Esophagus squamous epithelium (tissue), 4 donors: ENCODE data around the gene PEX13.

Experiments used
- POLR2A ChIP-seq, 4 donors: fragments of 450-650 bp; IDR thresholded peaks; one replicate each; pipeline ENCODE4 v1.6.1; 2017; ENCODE audit warnings: antibody characterized with exemption in 4 of 4, mild to moderate bottlenecking in 4 of 4, moderate library complexity in 3 of 4
- TF ChIP-seq, protein P1 (sequence below), 6 experiments: fragments of 450-650 bp in 4 of 6; fragments of 200-600 bp in 2 of 6; sonication (generic) in 2 of 6; IDR thresholded peaks; one replicate each; pipeline ENCODE4 v1.5.1; 2016 to 2019; ENCODE audit warnings: antibody characterized with exemption in 6 of 6, mild to moderate bottlenecking in 4 of 6, moderate library complexity in 4 of 6

DNA sequence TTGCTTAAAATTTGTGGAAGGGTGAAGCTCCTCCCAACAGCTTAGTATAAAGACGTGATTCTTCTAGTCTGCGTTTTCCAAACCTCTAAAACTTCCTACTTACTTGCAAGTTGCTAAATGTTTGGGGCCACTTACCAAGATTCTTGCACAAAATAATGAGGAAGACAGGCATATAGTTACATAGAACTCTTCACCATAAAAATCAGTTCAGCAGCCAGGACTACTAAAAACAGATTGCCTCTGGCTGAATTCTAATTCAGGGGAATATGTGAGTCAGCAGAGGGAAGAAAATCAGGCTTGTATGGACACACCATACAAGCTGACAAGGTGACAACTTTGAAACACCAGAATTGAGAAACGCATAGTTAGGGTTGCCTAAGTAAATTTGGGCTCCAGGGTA is 2.8 kb upstream of the PEX13 start:
- TF ChIP-seq, protein P1, sequence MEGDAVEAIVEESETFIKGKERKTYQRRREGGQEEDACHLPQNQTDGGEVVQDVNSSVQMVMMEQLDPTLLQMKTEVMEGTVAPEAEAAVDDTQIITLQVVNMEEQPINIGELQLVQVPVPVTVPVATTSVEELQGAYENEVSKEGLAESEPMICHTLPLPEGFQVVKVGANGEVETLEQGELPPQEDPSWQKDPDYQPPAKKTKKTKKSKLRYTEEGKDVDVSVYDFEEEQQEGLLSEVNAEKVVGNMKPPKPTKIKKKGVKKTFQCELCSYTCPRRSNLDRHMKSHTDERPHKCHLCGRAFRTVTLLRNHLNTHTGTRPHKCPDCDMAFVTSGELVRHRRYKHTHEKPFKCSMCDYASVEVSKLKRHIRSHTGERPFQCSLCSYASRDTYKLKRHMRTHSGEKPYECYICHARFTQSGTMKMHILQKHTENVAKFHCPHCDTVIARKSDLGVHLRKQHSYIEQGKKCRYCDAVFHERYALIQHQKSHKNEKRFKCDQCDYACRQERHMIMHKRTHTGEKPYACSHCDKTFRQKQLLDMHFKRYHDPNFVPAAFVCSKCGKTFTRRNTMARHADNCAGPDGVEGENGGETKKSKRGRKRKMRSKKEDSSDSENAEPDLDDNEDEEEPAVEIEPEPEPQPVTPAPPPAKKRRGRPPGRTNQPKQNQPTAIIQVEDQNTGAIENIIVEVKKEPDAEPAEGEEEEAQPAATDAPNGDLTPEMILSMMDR (IDR thresholded peaks at IDR 0.05): no peak
- no peak for TF ChIP-seq POLR2A (IDR thresholded peaks at IDR 0.05)
